CD4-positive, alpha-beta memory T cell (primary cell): ENCODE results near the gene GSTA4. TPM values are rescaled to one million over a fixed set of nuclear protein-coding genes. Genes with fewer than 3 reads are reported as not detected.
A peak's percentile ranks its signal among the peaks of the same experiment; 100 is the strongest.
"Not testable (repeated sequence)": the region's sequence is repeated elsewhere in the genome, so short reads cannot be mapped to it uniquely, and the experiment has no call there.

ENCODE experiments used
- CTCF ChIA-PET: fragments of 350-600 bp; sonication (Branson Sonifier 250); formaldehyde crosslinking; loops from one replicate; lab custom pipeline; 2021; ENCODE audit warnings: inconsistent platforms; ENCODE audit not compliant: partially characterized antibody; lab: Charles Lee
- POLR2A ChIA-PET: fragments of 350-600 bp; sonication (Branson Sonifier 250); formaldehyde crosslinking; loops from one replicate; lab custom pipeline; 2021; ENCODE audit not compliant: partially characterized antibody; lab: Charles Lee
- DNase-seq, 5 donors: peaks; one replicate each; pipeline versions ENCODE4 v3.0.0 to v3.0.0-alpha.2; 2020 to 2022; ENCODE audit warnings: mixed read lengths in 1 of 5
- H3K27ac ChIP-seq: one replicate; pipeline ENCODE4 v1.7.0; 2013; ENCODE audit warnings: low read depth, low read length
- H3K27me3 ChIP-seq: 2 replicates; pipeline ENCODE4 v1.7.0; 2013; ENCODE audit warnings: mild to moderate bottlenecking, low read length, moderate library complexity; ENCODE audit not compliant: insufficient read depth
- H3K36me3 ChIP-seq: 2 replicates; pipeline ENCODE4 v1.7.0; 2013; ENCODE audit warnings: mild to moderate bottlenecking, low read length, moderate library complexity; ENCODE audit not compliant: insufficient read depth
- H3K4me1 ChIP-seq: 2 replicates; pipeline ENCODE4 v1.7.0; 2013; ENCODE audit warnings: mild to moderate bottlenecking, low read length, moderate library complexity; ENCODE audit not compliant: insufficient read depth
- H3K4me3 ChIP-seq, 2 donors: one replicate each; pipeline ENCODE4 v1.7.0; 2013; ENCODE audit warnings: low read length in 2 of 2, mild to moderate bottlenecking in 1 of 2
- H3K9me3 ChIP-seq, 2 donors: one replicate each; pipeline ENCODE4 v1.7.0; 2013; ENCODE audit warnings: low read length in 2 of 2, control low read depth in 1 of 2; ENCODE audit not compliant: control insufficient read depth in 1 of 2
- H3K27ac Mint-ChIP-seq, 7 donors: one replicate each; pipeline ENCODE4 v1.8.0; 2020 to 2021; ENCODE audit warnings: mixed read lengths in 7 of 7, mild to moderate bottlenecking in 6 of 7, inconsistent platforms in 3 of 7, moderate library complexity in 3 of 7
- H3K27me3 Mint-ChIP-seq, 2 donors: one replicate each; pipeline ENCODE4 v1.8.0; 2020 to 2021; ENCODE audit warnings: mixed read lengths in 2 of 2
- H3K36me3 Mint-ChIP-seq, 2 donors: one replicate each; pipeline ENCODE4 v1.8.0; 2020 to 2021; ENCODE audit warnings: mixed read lengths in 2 of 2, inconsistent platforms in 1 of 2, mild to moderate bottlenecking in 1 of 2
- H3K4me1 Mint-ChIP-seq, 4 donors: one replicate each; pipeline ENCODE4 v1.8.0; 2020 to 2021; ENCODE audit warnings: mixed read lengths in 4 of 4, mild to moderate bottlenecking in 1 of 4
- H3K4me3 Mint-ChIP-seq, 8 donors: one replicate each; pipeline ENCODE4 v1.8.0; 2020 to 2021; ENCODE audit warnings: mixed read lengths in 8 of 8, mild to moderate bottlenecking in 7 of 8, moderate library complexity in 6 of 8, inconsistent platforms in 3 of 8
- H3K9me3 Mint-ChIP-seq, 8 donors: one replicate each; pipeline ENCODE4 v1.8.0; 2020 to 2021; ENCODE audit warnings: mixed read lengths in 8 of 8, mild to moderate bottlenecking in 5 of 8, inconsistent platforms in 3 of 8, moderate library complexity in 1 of 8
- intact Hi-C: fragments of 100-400 bp; cut with micrococcal nuclease; formaldehyde crosslinking; loops from one replicate; pipeline ENCODE4 v1.15.1; 2023
- polyA plus RNA-seq, 2 donors: library from polyadenylated mRNA; unstranded; fragments of 300-500 nt; fragmentation: Illumina TruSeq; gene quantifications; one replicate each; pipeline ENCODE4 v1.2.3, GENCODE V29; 2021
- total RNA-seq, 2 experiments: library from RNA; stranded (reverse); gene quantifications; one replicate each; pipeline ENCODE4 v1.2.3, GENCODE V29; 2021

GSTA4 gene
- total and polyA plus RNA-seq, 4 experiments from 2014 or later: 0.57 to 1.7 TPM; not detected in 2

- Mint-ChIP-seq H3K4me1 (no peaks in the 10 kb centered on the region), H3K9me3 (no peaks in the 10 kb centered on the region), H3K4me3 (no peak overlapping the region), H3K27me3 (no peaks in the 10 kb centered on the region), H3K27ac (peak overlapping the region in 2 of 7 donors; percentile 0 to 2), H3K36me3 (peaks cover 72 to 79% of the 10 kb centered on the region in 2 donors)
- Histone ChIP-seq H3K27ac (no peak overlapping the region), H3K4me3 (no peak overlapping the region), H3K27me3 (no peaks in the 10 kb centered on the region), H3K36me3 (peaks cover 47% of the 10 kb centered on the region), H3K4me1 (no peaks in the 10 kb centered on the region), H3K9me3 (no peaks in the 10 kb centered on the region)
- ChIA-PET CTCF (no interaction called here), POLR2A (no interaction called here)
- DNase-seq: no peak
- intact Hi-C loops: no loop called here
Observed at GRCh38 chr6:53014744-53015143, 19.7 kb upstream of the GSTA4 start.

GRCh38 chr6:53014063-53014462 is 19.0 kb upstream of the GSTA4 start:
- ChIA-PET POLR2A (no interaction called here), CTCF (no interaction called here)
- H3K36me3 Mint-ChIP-seq: peaks cover 75 to 84% of the 10 kb centered on the region in 2 donors
- no peaks in the 10 kb centered on the region for H3K27me3 Mint-ChIP-seq
- peaks cover 54% of the 10 kb centered on the region for H3K36me3 ChIP-seq
- H3K27ac ChIP-seq: no peak overlapping the region
- no peak overlapping the region for H3K27ac Mint-ChIP-seq
- DNase-seq: no peak
- H3K4me3 Mint-ChIP-seq: no peak overlapping the region
- no peaks in the 10 kb centered on the region for H3K4me1 ChIP-seq
- H3K9me3 Mint-ChIP-seq: no peaks in the 10 kb centered on the region
- no peaks in the 10 kb centered on the region for H3K9me3 ChIP-seq
- intact Hi-C loops: no loop called here
- no peaks in the 10 kb centered on the region for H3K27me3 ChIP-seq
- no peak overlapping the region for H3K4me3 ChIP-seq
- H3K4me1 Mint-ChIP-seq: no peaks in the 10 kb centered on the region

GRCh38 chr6:53011979-53012378 is 16.9 kb upstream of the GSTA4 start:
- Mint-ChIP-seq H3K36me3 (peaks cover 70 to 79% of the 10 kb centered on the region in 2 donors), H3K9me3 (no peaks in the 10 kb centered on the region), H3K27me3 (no peaks in the 10 kb centered on the region), H3K4me3 (no peak overlapping the region), H3K4me1 (no peaks in the 10 kb centered on the region), H3K27ac (peak overlapping the region in 1 of 7 donors; percentile 41)
- peaks cover 55% of the 10 kb centered on the region for H3K36me3 ChIP-seq
- no peak overlapping the region for H3K4me3 ChIP-seq
- H3K9me3 ChIP-seq: no peaks in the 10 kb centered on the region
- CTCF ChIA-PET: no interaction called here
- H3K27me3 ChIP-seq: no peaks in the 10 kb centered on the region
- POLR2A ChIA-PET: no interaction called here
- H3K4me1 ChIP-seq: no peaks in the 10 kb centered on the region
- no peak for DNase-seq
- intact Hi-C loops: no loop called here
- H3K27ac ChIP-seq: no peak overlapping the region

GRCh38 chr6:53010504-53010903 is 15.4 kb upstream of the GSTA4 start:
- Histone ChIP-seq H3K4me1 (no peaks in the 10 kb centered on the region), H3K27ac (no peak overlapping the region), H3K27me3 (no peaks in the 10 kb centered on the region), H3K9me3 (no peaks in the 10 kb centered on the region), H3K4me3 (no peak overlapping the region), H3K36me3 (peaks cover 55% of the 10 kb centered on the region)
- ChIA-PET CTCF (no interaction called here), POLR2A (interaction anchor here (0.7 kb wide), 1 partner anchor 455 kb away, joined by 4 read pairs; no protein-coding TSS in a partner anchor)
- H3K9me3 Mint-ChIP-seq: no peaks in the 10 kb centered on the region
- peaks cover 71 to 80% of the 10 kb centered on the region in 2 donors for H3K36me3 Mint-ChIP-seq
- H3K27me3 Mint-ChIP-seq: no peaks in the 10 kb centered on the region
- no peak for DNase-seq
- H3K27ac Mint-ChIP-seq: no peak overlapping the region
- peaks cover 0 to 2% (median 0%) of the 10 kb centered on the region in 4 donors for H3K4me1 Mint-ChIP-seq
- intact Hi-C loops: no loop called here
- no peak overlapping the region for H3K4me3 Mint-ChIP-seq

- Mint-ChIP-seq H3K9me3 (no peaks in the 10 kb centered on the region), H3K36me3 (peaks cover 64 to 81% of the 10 kb centered on the region in 2 donors), H3K27ac (peak overlapping the region in 1 of 7 donors; percentile 62), H3K4me3 (no peak overlapping the region), H3K4me1 (peaks cover 0 to 2% (median 0%) of the 10 kb centered on the region in 4 donors), H3K27me3 (no peaks in the 10 kb centered on the region)
- ChIA-PET CTCF (no interaction called here), POLR2A (no interaction called here)
- no peak overlapping the region for H3K27ac ChIP-seq
- intact Hi-C loops: no loop called here
- no peaks in the 10 kb centered on the region for H3K27me3 ChIP-seq
- H3K4me3 ChIP-seq: no peak overlapping the region
- H3K36me3 ChIP-seq: peaks cover 55% of the 10 kb centered on the region
- no peak for DNase-seq
- H3K4me1 ChIP-seq: no peaks in the 10 kb centered on the region
- H3K9me3 ChIP-seq: no peaks in the 10 kb centered on the region
Observed at GRCh38 chr6:53009511-53009910, 14.4 kb upstream of the GSTA4 start.

GRCh38 chr6:53009056-53009455 is 14.0 kb upstream of the GSTA4 start:
- Histone ChIP-seq H3K9me3 (no peaks in the 10 kb centered on the region), H3K36me3 (peaks cover 55% of the 10 kb centered on the region), H3K4me1 (no peaks in the 10 kb centered on the region), H3K27ac (no peak overlapping the region), H3K27me3 (no peaks in the 10 kb centered on the region), H3K4me3 (no peak overlapping the region)
- Mint-ChIP-seq H3K27me3 (no peaks in the 10 kb centered on the region), H3K27ac (no peak overlapping the region), H3K36me3 (peaks cover 63 to 82% of the 10 kb centered on the region in 2 donors), H3K9me3 (no peaks in the 10 kb centered on the region), H3K4me1 (peaks cover 0 to 2% (median 0%) of the 10 kb centered on the region in 4 donors), H3K4me3 (no peak overlapping the region)
- intact Hi-C loops: no loop called here
- POLR2A ChIA-PET: no interaction called here
- DNase-seq: no peak
- CTCF ChIA-PET: no interaction called here

GRCh38 chr6:53008192-53008687 is 13.2 kb upstream of the GSTA4 start:
- H3K36me3 Mint-ChIP-seq: peaks cover 60 to 79% of the 10 kb centered on the region in 2 donors
- H3K9me3 ChIP-seq, CTCF ChIA-PET, DNase-seq, H3K4me3 Mint-ChIP-seq, H3K4me1 ChIP-seq, POLR2A ChIA-PET, H3K27me3 ChIP-seq, H3K4me3 ChIP-seq, H3K9me3 Mint-ChIP-seq, H3K4me1 Mint-ChIP-seq, H3K27ac Mint-ChIP-seq, intact Hi-C loops, H3K27me3 Mint-ChIP-seq, H3K27ac ChIP-seq: not testable (repeated sequence)
- peaks cover 49% of the 10 kb centered on the region for H3K36me3 ChIP-seq
